ENCODE measurements around the gene TRIM14. TPM values are rescaled to one million over a fixed set of nuclear protein-coding genes. Genes with fewer than 3 reads are reported as not detected.

The TRIM14 gene
- 10 to 100 TPM; 54.0 to 72.3 TPM for total RNA-seq

GRCh38 chr9:98118640-98119601 lies at the start of gene TRIM14:
Gene TRIM14, minus strand, starts transcription at chr9:98119222. Its CDS starts 34 bp downstream, at chr9:98119188.

GRCh38 chr9:98056269-98057137 lies 62.5 kb downstream of the TRIM14 start, which contains the start of gene NANS:
Gene NANS, plus strand, starts transcription at chr9:98056732. Its CDS starts 77 bp downstream, at chr9:98056809.

Small RNA genes within 50 kb of the gene (small RNA-seq; reads per million reads assigned to genes)
- gene RF00017, result 0 reads per million in 2 donors
- 0 reads per million in 2 donors for gene RNU6-918P

Other genes with a start within 250 kb of the TRIM14 start
- 10 to 100 TPM; 25.6 to 29.6 TPM for gene TRMO, start 196.7 kb downstream of the TRIM14 start, total RNA-seq
- not detected for gene HEMGN, start 181.1 kb downstream of the TRIM14 start, total RNA-seq
- gene ANP32B, start 135.9 kb downstream of the TRIM14 start, total RNA-seq, result 10 to 100 TPM in 1 of 2 donors, 1 to 10 TPM in 1; 3.1 to 13.0 TPM
- 100 to 1,000 TPM; 113 to 117 TPM for gene NANS, start 62.5 kb downstream of the TRIM14 start, total RNA-seq
- gene CORO2A, start 73.4 kb upstream of the TRIM14 start, total RNA-seq, result 1 to 10 TPM; 4.5 to 4.7 TPM
- 1 to 10 TPM; 3.0 to 4.5 TPM for gene TBC1D2, start 136.4 kb upstream of the TRIM14 start, total RNA-seq

Data from melanocyte of skin (primary cell).